ENCODE measurements around the gene GALNT17.

Gene GALNT17

DNA sequence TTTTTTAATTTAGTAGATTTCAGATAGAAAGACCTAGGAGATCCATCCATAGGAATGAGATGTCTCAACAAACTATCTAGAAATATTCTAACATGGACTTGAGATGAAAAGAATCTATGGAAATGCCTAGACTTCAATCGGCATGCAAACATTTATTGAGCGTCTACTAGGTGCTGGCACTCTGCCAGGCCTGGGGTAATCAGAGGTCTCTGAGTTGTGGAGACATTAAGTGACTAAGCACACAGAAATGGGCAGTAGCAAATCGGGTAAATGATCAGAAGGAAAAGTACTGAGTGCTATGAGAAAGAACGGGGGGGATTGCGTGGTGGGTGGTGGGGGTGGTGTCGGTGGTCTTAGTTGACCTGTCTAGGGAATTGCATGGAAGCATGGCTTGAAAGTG, 466.6 kb downstream of the GALNT17 start:
- H3K4me1 ChIP-seq (ENCODE audit: insufficient read depth, low read length, poor library complexity, severe bottlenecking): no peaks in the 10 kb centered on the region
- no peaks in the 10 kb centered on the region for H4K20me1 ChIP-seq (ENCODE audit: insufficient read depth, low read length, poor library complexity, severe bottlenecking)
- H3F3A ChIP-seq (ENCODE audit: low read depth): no peaks in the 10 kb centered on the region
- no peaks in the 10 kb centered on the region for H3K36me3 ChIP-seq (ENCODE audit: insufficient read depth, low read length)
- H3K9me2 ChIP-seq (replicated peaks; ENCODE audit: low read depth, low read length): no peaks in the 10 kb centered on the region
- H2AFZ ChIP-seq (ENCODE audit: low read length): no peak overlapping the region
- H3K9ac ChIP-seq (ENCODE audit: low read depth, low read length, poor library complexity, severe bottlenecking): no peak overlapping the region
- H3K27me3 ChIP-seq (ENCODE audit: insufficient read depth, low read length, poor library complexity, severe bottlenecking): no peaks in the 10 kb centered on the region
- H3K4me2 ChIP-seq (ENCODE audit: low read depth, low read length, poor library complexity, severe bottlenecking): no peak overlapping the region
- no peaks in the 10 kb centered on the region for H3K79me2 ChIP-seq (ENCODE audit: insufficient read depth, low read length)
- TF ChIP-seq EZH2phosphoT487 (IDR thresholded peaks at IDR 0.05; ENCODE audit: borderline replicate concordance): no peak
- TF ChIP-seq, protein P1, sequence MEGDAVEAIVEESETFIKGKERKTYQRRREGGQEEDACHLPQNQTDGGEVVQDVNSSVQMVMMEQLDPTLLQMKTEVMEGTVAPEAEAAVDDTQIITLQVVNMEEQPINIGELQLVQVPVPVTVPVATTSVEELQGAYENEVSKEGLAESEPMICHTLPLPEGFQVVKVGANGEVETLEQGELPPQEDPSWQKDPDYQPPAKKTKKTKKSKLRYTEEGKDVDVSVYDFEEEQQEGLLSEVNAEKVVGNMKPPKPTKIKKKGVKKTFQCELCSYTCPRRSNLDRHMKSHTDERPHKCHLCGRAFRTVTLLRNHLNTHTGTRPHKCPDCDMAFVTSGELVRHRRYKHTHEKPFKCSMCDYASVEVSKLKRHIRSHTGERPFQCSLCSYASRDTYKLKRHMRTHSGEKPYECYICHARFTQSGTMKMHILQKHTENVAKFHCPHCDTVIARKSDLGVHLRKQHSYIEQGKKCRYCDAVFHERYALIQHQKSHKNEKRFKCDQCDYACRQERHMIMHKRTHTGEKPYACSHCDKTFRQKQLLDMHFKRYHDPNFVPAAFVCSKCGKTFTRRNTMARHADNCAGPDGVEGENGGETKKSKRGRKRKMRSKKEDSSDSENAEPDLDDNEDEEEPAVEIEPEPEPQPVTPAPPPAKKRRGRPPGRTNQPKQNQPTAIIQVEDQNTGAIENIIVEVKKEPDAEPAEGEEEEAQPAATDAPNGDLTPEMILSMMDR (conservative IDR thresholded peaks at IDR 0.05; ENCODE audit: low read length): no peak
- no peak overlapping the region for H3K4me3 ChIP-seq (ENCODE audit: low read length, poor library complexity, severe bottlenecking)
- no peaks in the 10 kb centered on the region for H3K9me3 ChIP-seq (ENCODE audit: insufficient read depth, low read depth, low read length)

DNA sequence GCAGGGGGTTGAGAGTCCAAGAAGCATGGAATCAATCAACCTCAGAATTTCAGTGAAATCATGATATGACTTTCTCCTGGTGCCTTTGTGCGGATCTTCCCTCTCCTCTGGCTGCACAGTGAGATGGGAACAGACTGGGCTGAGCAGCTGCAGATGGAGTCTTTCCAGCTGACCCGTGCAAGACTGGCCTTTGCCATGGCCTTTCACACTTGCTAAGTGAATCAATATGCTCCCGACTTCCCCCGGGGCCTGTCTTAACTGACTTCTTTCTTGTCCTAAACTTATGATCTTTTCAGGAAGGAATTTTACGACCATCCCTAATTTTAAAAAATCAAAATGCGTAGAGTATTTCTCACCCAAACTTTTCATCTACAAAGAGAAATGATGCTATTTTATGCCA, 469.9 kb downstream of the GALNT17 start:
- no peak overlapping the region for H3K9ac ChIP-seq (ENCODE audit: low read depth, low read length, poor library complexity, severe bottlenecking)
- no peaks in the 10 kb centered on the region for H3K9me3 ChIP-seq (ENCODE audit: insufficient read depth, low read depth, low read length)
- TF ChIP-seq, protein P1 (conservative IDR thresholded peaks at IDR 0.05; ENCODE audit: low read length): no peak
- no peak for TF ChIP-seq EZH2phosphoT487 (IDR thresholded peaks at IDR 0.05; ENCODE audit: borderline replicate concordance)
- no peak overlapping the region for H3K4me3 ChIP-seq (ENCODE audit: low read length, poor library complexity, severe bottlenecking)
- H3K4me1 ChIP-seq (ENCODE audit: insufficient read depth, low read length, poor library complexity, severe bottlenecking): no peaks in the 10 kb centered on the region
- no peaks in the 10 kb centered on the region for H4K20me1 ChIP-seq (ENCODE audit: insufficient read depth, low read length, poor library complexity, severe bottlenecking)
- H3K9me2 ChIP-seq (replicated peaks; ENCODE audit: low read depth, low read length): no peaks in the 10 kb centered on the region
- H3K36me3 ChIP-seq (ENCODE audit: insufficient read depth, low read length): no peaks in the 10 kb centered on the region
- H3K27me3 ChIP-seq (ENCODE audit: insufficient read depth, low read length, poor library complexity, severe bottlenecking): no peaks in the 10 kb centered on the region
- H3F3A ChIP-seq (ENCODE audit: low read depth): no peaks in the 10 kb centered on the region
- H3K4me2 ChIP-seq (ENCODE audit: low read depth, low read length, poor library complexity, severe bottlenecking): no peak overlapping the region
- H2AFZ ChIP-seq (ENCODE audit: low read length): no peak overlapping the region
- H3K79me2 ChIP-seq (ENCODE audit: insufficient read depth, low read length): no peaks in the 10 kb centered on the region

DNA sequence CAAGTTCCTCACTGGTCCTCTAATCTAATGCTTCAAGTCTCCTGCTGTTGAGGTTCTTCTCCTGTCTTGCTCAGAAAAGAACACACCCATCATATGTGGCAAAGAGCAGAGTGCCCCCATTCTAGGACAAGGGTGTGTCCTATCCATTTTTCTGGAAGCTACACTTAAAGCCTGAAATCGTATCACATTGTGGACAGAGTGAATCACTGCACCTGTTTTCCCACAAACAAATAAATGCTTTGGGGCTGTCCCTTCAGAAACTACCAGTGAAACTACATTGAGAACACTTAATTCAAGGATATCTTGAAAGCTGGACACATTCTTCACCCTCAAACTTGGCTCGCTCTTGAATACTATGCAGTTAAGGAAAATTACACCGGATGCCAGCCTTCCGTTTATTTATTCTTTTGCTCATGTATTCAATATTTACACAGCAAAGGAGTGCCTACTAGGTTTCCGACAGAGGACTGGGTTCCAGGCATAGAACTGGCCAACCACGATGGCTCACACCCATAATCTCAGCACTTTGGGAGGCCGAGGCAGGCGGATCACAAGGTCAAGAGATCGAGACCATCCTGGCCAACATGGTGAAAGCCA, 473.0 kb downstream of the GALNT17 start:
- TF ChIP-seq EZH2phosphoT487 (IDR thresholded peaks at IDR 0.05; ENCODE audit: borderline replicate concordance): no peak
- TF ChIP-seq, protein P1 (conservative IDR thresholded peaks at IDR 0.05; ENCODE audit: low read length): no peak

More for the DNA sequence above, 473.0 kb downstream of the GALNT17 start:
- H3K4me2 ChIP-seq (ENCODE audit: low read depth, low read length, poor library complexity, severe bottlenecking): no peak overlapping the region
- H3K9me3 ChIP-seq (ENCODE audit: insufficient read depth, low read depth, low read length): no peaks in the 10 kb centered on the region
- H3K79me2 ChIP-seq (ENCODE audit: insufficient read depth, low read length): no peaks in the 10 kb centered on the region
- no peaks in the 10 kb centered on the region for H3K9me2 ChIP-seq (replicated peaks; ENCODE audit: low read depth, low read length)
- H3K27me3 ChIP-seq (ENCODE audit: insufficient read depth, low read length, poor library complexity, severe bottlenecking): no peaks in the 10 kb centered on the region
- H3K9ac ChIP-seq (ENCODE audit: low read depth, low read length, poor library complexity, severe bottlenecking): no peak overlapping the region
- H4K20me1 ChIP-seq (ENCODE audit: insufficient read depth, low read length, poor library complexity, severe bottlenecking): no peaks in the 10 kb centered on the region
- H3K4me1 ChIP-seq (ENCODE audit: insufficient read depth, low read length, poor library complexity, severe bottlenecking): no peaks in the 10 kb centered on the region
- no peak overlapping the region for H3K4me3 ChIP-seq (ENCODE audit: low read length, poor library complexity, severe bottlenecking)
- H2AFZ ChIP-seq (ENCODE audit: low read length): no peak overlapping the region
- H3K36me3 ChIP-seq (ENCODE audit: insufficient read depth, low read length): no peaks in the 10 kb centered on the region
- H3F3A ChIP-seq (ENCODE audit: low read depth): no peaks in the 10 kb centered on the region

Data from Loucy (cell line).